SK-N-SH (cell line): ENCODE data around the gene NFE2L3.

Experiments used
- CTCF ChIP-seq: fragments of 200-600 bp; sonication (generic); IDR thresholded peaks from 2 replicates; pipeline ENCODE4 v1.6.1; 2017; ENCODE audit warnings: antibody characterized with exemption, mild to moderate bottlenecking, moderate library complexity
- EP300 ChIP-seq, 2 experiments: IDR thresholded peaks; 2 replicates each; pipeline versions ENCODE4 v1.4.0 to v1.6.1; 2012; ENCODE audit warnings: borderline replicate concordance in 1 of 2, low read depth in 1 of 2, low read length in 1 of 2
- MAX ChIP-seq: IDR thresholded peaks from 2 replicates; pipeline ENCODE4 v1.4.0; 2012; ENCODE audit warnings: low read depth
- MXI1 ChIP-seq: IDR thresholded peaks from 2 replicates; pipeline ENCODE4 v1.6.1; 2012; ENCODE audit warnings: mild to moderate bottlenecking, low read depth, low read length, improper control_type of control experiment
- POLR2AphosphoS5 ChIP-seq: IDR thresholded peaks from 2 replicates; pipeline ENCODE4 v1.6.1; 2012; ENCODE audit warnings: low read depth, low read length
- REST ChIP-seq: IDR thresholded peaks from 2 replicates; pipeline ENCODE4 v1.6.1; 2012; ENCODE audit warnings: mild to moderate bottlenecking, low read depth, low read length, moderate library complexity
- RXRA ChIP-seq: IDR thresholded peaks from 2 replicates; pipeline ENCODE4 v1.4.0; 2012; ENCODE audit warnings: low read depth, mild to moderate bottlenecking, borderline replicate concordance
- TAF1 ChIP-seq: IDR thresholded peaks from 2 replicates; pipeline ENCODE4 v1.6.1; 2012; ENCODE audit warnings: low read depth, mild to moderate bottlenecking, low read length, moderate library complexity, borderline replicate concordance

DNA sequence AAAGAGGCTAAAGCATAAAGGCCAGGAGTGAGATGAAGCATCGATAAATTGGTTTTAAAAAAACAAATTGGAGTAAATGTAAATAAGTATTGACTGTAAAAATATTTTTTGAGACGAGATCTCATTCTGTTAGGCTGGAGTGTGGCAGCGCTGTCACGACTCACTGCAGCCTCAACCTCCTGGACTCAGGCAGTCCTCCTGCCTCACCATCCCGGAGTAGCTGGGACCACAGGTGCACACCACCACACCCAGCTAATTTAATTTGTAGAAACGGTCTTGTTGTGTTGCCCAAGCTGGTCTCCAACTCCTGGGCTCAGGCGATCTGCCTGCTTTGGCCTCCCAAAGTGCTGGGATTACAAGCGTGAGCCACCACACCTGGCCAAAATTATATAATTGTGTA lies 30.7 kb downstream of the NFE2L3 start:
- TF ChIP-seq REST (no peak), CTCF (no peak), RXRA (no peak), TAF1 (no peak), MXI1 (no peak), EP300 (IDR thresholded peaks at IDR 0.05; ENCODE audit: borderline replicate concordance in 1 of 2, low read depth in 1 of 2, low read length in 1 of 2) (no peak), MAX (no peak), POLR2AphosphoS5 (no peak; the same call in 1 of the 2 replicates)
